Activated naive CD4-positive, alpha-beta T cell treated with anti-CD3 and anti-CD28 coated beads, Interleukin-2, amount 50 U/mL, for 16 hours (primary cell): ENCODE data around the gene INTS14.
"Not testable (repeated sequence)": the region's sequence is repeated elsewhere in the genome, so short reads cannot be mapped to it uniquely, and the experiment has no call there.

Experiments used
- DNase-seq: peaks from one replicate; pipeline ENCODE4 v3.0.0-alpha.2; 2020

INTS14 gene

DNA sequence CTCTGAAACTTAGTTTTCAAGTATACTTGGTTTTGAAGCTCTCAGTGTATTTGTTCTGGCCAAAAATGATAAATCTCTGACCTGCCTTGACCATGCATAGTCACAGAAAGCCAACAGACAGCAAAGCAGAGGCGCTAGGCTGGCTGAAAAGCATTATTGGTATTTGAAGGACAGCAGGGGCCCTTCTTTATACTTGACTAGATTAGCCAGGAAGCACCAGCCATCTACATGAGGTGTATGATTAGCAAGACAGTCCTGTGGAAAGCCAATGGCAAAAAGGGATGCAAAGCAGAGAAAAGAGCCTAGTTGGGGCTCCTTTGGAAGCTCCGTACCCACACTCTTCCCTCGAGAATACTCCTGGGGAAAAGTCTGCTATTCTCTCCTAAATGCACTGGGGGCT, 18.6 kb upstream of the INTS14 start:
- no peak for DNase-seq

- no peak for DNase-seq
These were observed 15.9 kb upstream of the INTS14 start for GRCh38 chr15:65626856-65627255.

- DNase-seq = no peak
These were observed 12.2 kb upstream of the INTS14 start for GRCh38 chr15:65623103-65623502.

GRCh38 chr15:65621638-65622037, 10.7 kb upstream of the INTS14 start, which contains the start of gene SLC24A1:
TSS of gene SLC24A1 (plus strand) at chr15:65621938. CDS start at chr15:65624081, 2,143 bp downstream.
- DNase-seq = no peak

GRCh38 chr15:65620833-65621232, 9.9 kb upstream of the INTS14 start:
- no peak for DNase-seq

- no peak for DNase-seq
These were observed 8.8 kb upstream of the INTS14 start for GRCh38 chr15:65619626-65620290.

- no peak for DNase-seq
These were observed 7.7 kb upstream of the INTS14 start for GRCh38 chr15:65618560-65619109.

DNA sequence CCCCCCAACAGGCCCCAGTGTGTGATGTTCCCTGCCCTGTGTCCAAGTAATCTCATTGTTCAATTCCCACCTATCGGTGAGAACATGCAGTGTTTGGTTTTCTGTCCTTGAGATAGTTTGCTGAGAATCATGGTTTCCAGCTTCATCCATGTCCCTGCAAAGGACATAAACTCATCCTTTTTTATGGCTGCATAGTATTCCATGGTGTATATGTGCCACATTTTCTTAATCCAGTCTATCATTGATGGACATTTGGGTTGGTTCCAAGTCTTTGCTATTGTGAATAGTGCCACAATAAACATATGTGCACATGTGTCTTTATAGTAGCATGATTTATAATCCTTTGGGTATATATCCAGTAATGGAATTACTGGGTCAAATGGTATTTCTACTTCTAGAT, 5.0 kb upstream of the INTS14 start:
- DNase-seq = not testable (repeated sequence)

DNA sequence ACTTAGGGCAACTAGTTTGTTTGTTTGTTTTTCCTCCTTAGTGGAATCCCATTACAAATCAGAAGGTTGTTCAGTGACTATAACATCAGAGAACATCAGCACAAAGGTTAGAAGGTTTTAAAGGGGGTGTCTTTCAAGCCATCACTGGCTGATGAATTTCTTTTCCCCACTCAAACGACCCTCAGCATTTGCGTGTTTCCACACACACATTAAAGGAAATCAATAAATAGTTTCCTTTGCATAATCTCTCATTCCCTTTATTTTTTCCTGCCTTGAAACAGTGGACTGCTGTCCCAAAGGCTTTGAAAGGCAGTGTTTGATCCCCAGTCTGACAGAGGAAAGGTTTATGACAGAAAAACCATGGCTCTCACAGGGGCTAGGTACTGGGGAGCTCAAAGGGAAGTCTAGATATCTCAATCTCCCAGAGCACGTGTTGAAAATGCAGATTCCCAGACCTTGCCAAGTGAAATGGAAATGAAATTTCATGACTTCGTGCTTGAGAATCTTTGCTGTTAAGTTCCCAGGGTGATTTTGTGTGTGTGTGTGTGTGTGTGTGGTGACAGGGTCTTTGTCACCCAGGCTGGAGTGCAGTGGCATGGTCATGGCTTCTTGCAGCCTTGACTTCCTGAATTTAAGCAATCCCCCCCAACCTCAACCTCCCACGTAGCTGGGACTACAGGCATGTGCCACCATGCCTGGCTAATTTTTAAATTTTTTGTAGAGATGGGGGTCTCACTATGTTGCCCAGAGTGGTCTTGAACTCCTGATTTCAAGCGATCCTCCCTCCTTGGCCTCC, 2.2 kb upstream of the INTS14 start:
- DNase-seq = no peak

DNA sequence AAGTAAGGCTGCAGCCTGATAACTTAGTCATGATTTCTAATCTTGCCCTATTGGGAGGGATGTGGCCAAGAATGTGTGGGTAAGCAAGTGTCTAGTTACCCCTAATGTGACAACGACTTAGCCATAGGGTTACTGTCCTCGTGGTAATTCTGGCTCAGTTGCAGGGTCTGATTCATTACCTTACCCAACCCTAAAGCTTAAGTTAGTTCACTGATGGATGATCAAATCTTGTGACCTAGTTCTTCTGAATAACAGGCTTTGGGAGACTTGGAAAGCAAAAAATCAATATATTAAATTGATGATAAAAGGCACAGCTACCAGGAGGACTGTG, 1.6 kb upstream of the INTS14 start:
- DNase-seq = no peak

- DNase-seq = no peak
These were observed 1.1 kb upstream of the INTS14 start for GRCh38 chr15:65611888-65612615.

GRCh38 chr15:65603559-65603958, 7.4 kb downstream of the INTS14 start:
- DNase-seq = no peak

- no peak for DNase-seq
These were observed 7.8 kb downstream of the INTS14 start for GRCh38 chr15:65603134-65603533.

DNA sequence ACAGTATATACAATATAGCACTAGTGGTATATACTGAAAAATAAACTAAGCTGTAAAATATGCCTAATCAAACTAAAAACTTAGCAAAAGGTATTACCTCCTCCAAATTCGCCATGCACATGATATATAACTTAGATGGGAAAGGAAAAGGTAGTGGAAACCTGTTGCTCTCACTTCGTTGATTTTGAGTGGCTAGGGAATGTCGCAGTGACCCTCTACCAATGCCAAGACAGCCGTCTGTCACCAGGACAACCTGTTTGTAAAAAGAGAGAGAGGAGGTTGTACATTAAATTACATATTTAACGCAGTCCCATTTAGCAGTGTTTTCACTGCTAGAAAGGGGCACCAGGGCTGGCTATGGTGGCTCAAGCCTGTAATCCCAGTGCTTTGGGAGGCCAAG, 11.3 kb downstream of the INTS14 start:
- no peak for DNase-seq

- no peak for DNase-seq
These were observed 12.5 kb downstream of the INTS14 start for GRCh38 chr15:65598468-65598867.

- DNase-seq = no peak
These were observed 15.0 kb downstream of the INTS14 start for GRCh38 chr15:65595960-65596359.

DNA sequence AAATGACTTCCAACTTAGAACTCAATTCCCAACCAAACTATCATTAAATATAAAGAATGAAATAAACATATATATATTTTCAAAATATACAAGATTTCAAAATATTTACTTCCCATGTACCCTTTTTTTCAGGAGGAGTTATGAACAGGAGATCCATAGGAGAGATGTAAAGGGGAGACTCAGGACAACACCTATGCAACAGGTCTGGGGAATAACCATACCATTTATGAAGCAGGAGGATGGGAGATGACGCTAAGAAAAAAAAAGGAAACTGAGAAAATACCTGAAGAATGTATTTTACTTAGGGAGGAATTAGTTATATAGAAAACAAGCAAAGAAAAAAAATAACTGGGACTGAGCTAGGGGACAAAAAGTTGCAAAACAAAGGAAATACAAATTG, 23.8 kb downstream of the INTS14 start:
- no peak for DNase-seq

DNA sequence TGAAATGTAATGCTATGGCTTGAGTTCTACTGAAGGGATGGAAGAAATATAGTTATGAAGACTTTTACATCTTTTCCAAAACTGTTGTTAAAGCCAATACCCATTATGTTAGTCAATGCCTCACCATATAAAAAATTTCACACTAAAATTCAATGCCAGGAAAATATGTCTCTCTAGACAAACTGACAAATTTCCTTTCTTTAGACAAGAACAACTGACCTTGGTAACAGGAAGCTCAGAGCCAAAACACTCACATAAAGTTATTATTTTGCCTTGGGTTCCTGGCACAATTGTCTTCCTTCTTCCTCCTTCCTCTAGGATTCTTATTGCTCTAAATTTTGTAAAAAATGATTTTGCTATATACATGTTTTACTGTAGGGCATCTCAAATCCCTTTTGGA, 26.7 kb downstream of the INTS14 start:
- no peak for DNase-seq

DNA sequence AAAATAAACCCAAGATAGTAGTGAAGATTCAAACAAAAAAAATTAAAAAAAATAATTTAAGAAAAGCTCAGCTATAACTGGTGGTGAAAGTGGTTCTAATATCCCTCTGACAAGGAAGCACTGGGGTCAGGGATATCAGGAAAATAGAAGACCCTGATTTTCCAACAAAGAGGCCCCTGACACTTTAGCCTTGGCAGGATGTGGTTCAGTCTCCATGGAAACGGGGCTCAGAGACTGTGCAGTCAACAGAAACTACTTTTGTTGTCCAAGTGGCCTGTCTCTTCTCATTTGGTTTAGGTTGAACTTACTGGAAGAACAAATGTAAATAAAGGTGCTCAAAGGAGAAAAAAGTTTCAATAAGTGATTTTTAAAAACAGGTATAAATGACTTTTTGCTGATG, 27.2 kb downstream of the INTS14 start:
- no peak for DNase-seq

- DNase-seq = no peak
These were observed 30.6 kb downstream of the INTS14 start for GRCh38 chr15:65580287-65580686.

DNA sequence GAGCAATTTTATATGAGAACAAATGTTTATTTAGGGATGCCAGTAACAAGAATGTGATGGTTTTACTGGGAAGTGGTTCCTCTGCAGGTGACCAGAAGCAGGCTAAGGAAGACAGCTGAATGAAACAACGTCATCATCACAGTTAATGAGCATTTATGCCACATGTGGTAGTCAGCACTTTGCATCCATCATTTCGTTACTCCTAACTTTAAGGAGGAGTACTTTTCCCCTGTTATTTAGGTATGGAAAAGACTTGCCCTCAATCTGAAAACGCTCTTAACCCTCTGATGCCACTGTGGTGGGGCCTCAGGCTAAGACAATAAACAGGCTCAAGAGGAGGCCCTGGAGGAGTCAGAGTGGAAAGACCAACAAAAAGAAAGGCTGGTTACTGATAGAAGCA, 31.2 kb downstream of the INTS14 start:
- DNase-seq = no peak

DNA sequence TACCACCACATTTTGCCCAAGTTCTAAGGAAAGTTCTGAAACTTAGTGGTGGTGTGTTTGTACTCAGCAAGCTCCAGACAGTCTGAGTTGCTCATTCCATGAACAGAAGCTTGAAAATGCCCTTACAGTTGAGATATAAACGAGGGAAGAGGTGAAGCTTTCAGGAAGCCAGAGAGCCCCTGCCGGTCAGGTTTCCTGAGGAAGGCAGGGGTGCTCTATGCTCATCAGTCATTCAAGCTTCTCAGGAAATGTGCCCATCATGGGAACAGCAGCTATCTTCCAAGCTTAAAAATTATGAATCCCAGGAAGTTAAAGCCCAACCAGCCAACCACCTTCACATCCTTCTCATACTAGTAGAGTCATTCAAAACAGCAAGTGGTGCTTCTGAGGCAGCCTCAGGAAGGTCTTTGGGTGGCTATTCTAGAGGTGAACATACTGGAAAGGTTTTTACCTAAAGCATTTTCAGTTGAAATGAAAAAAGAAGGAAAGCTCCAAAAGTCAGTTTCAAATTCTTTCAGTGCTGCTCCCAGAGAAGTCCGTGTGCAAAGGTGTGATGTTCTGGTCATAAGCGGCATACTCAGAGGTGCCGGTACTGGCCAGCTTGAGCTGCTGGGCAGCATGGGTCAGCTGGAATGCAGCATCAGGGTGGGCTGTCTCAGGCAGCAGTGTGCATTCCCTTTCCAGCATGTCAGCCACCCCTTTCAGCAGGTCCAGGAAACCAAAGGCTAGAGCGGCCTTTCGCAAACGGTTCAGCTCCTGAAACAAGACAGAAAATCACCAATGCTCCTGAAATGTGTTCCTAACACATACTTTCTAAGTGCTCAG, 31.8 kb downstream of the INTS14 start:
- DNase-seq = no peak
